ENCODE data around the gene IMPDH1.

The IMPDH1 gene

DNA sequence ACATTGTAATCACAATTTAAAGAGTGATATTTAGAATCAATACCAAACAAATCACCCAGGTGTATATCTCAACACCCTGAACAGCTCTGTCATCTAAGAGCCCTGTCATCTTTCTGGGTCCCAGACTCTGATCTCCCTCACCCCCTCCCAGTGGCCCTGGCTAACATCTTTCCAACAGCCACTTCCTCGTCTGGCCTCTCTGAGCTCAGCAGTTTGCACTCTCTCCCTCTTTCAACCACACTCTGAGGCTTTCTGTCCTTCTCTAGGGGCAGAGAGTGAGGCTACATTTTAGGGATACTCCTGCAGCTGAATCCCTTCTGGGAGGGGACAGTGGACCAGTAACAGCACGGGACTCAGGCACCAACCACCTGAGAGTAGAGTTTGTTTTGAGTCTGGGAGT lies 31.1 kb downstream of the IMPDH1 start:
- H3K9ac ChIP-seq (ENCODE audit: low read length): no peak overlapping the region
- TF ChIP-seq EZH2phosphoT487 (IDR thresholded peaks at IDR 0.05; ENCODE audit: low read length) (no peak), EZH2 (optimal IDR thresholded peaks at IDR 0.05; ENCODE audit: low read depth, low read length) (no peak)
- TF ChIP-seq, protein P1, sequence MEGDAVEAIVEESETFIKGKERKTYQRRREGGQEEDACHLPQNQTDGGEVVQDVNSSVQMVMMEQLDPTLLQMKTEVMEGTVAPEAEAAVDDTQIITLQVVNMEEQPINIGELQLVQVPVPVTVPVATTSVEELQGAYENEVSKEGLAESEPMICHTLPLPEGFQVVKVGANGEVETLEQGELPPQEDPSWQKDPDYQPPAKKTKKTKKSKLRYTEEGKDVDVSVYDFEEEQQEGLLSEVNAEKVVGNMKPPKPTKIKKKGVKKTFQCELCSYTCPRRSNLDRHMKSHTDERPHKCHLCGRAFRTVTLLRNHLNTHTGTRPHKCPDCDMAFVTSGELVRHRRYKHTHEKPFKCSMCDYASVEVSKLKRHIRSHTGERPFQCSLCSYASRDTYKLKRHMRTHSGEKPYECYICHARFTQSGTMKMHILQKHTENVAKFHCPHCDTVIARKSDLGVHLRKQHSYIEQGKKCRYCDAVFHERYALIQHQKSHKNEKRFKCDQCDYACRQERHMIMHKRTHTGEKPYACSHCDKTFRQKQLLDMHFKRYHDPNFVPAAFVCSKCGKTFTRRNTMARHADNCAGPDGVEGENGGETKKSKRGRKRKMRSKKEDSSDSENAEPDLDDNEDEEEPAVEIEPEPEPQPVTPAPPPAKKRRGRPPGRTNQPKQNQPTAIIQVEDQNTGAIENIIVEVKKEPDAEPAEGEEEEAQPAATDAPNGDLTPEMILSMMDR (IDR thresholded peaks at IDR 0.05; ENCODE audit: low read length): no peak

GRCh38 chr7:128376077-128376476 lies 33.7 kb downstream of the IMPDH1 start:
- no peak overlapping the region for H3K4me2 ChIP-seq (ENCODE audit: low read depth, low read length)
- no peak overlapping the region for H3K4me3 ChIP-seq (ENCODE audit: low read length)
- H3K9me2 ChIP-seq (replicated peaks; ENCODE audit: insufficient read depth, low read length): no peaks in the 10 kb centered on the region
- H3K9ac ChIP-seq (ENCODE audit: low read length): no peak overlapping the region
- H3F3A ChIP-seq (ENCODE audit: insufficient read depth, low read length): no peaks in the 10 kb centered on the region
- no peak overlapping the region for H3K27ac ChIP-seq (ENCODE audit: low read length)
- H3K4me1 ChIP-seq (ENCODE audit: low read length): no peaks in the 10 kb centered on the region
- H3K27me3 ChIP-seq (replicated peaks; ENCODE audit: insufficient read depth, low read length): 0 out of 2 replicates have a peak, but pooled peaks cover 4% of the 10 kb centered on the region
- no peaks in the 10 kb centered on the region for H3K79me2 ChIP-seq (ENCODE audit: low read length)
- no peaks in the 10 kb centered on the region for H3K9me3 ChIP-seq (replicated peaks; ENCODE audit: insufficient read depth, low read length)
- TF ChIP-seq, protein P1 (IDR thresholded peaks at IDR 0.05; ENCODE audit: low read length): no peak
- TF ChIP-seq EZH2 (optimal IDR thresholded peaks at IDR 0.05; ENCODE audit: low read depth, low read length) (no peak), EZH2phosphoT487 (IDR thresholded peaks at IDR 0.05; ENCODE audit: low read length) (no peak)
- H3K36me3 ChIP-seq (replicated peaks; ENCODE audit: insufficient read depth, low read length): no peaks in the 10 kb centered on the region
- H2AFZ ChIP-seq (ENCODE audit: low read length): no peak overlapping the region
- DNase-seq: no peak
- H4K20me1 ChIP-seq (ENCODE audit: insufficient read depth, low read length): no peaks in the 10 kb centered on the region

More for the DNA sequence above, 31.1 kb downstream of the IMPDH1 start:
- Histone ChIP-seq H4K20me1 (ENCODE audit: insufficient read depth, low read length) (no peaks in the 10 kb centered on the region), H3K4me3 (ENCODE audit: low read length) (no peak overlapping the region), H3F3A (ENCODE audit: insufficient read depth, low read length) (no peaks in the 10 kb centered on the region), H3K79me2 (ENCODE audit: low read length) (no peaks in the 10 kb centered on the region), H3K4me2 (ENCODE audit: low read depth, low read length) (no peak overlapping the region), H3K36me3 (replicated peaks; ENCODE audit: insufficient read depth, low read length) (no peaks in the 10 kb centered on the region), H3K9me3 (replicated peaks; ENCODE audit: insufficient read depth, low read length) (no peaks in the 10 kb centered on the region), H3K27me3 (replicated peaks; ENCODE audit: insufficient read depth, low read length) (0 out of 2 replicates have a peak, but pooled peaks cover 1% of the 10 kb centered on the region), H3K27ac (ENCODE audit: low read length) (no peak overlapping the region), H2AFZ (ENCODE audit: low read length) (no peak overlapping the region), H3K9me2 (replicated peaks; ENCODE audit: insufficient read depth, low read length) (no peaks in the 10 kb centered on the region), H3K4me1 (ENCODE audit: low read length) (no peaks in the 10 kb centered on the region)
- DNase-seq: no peak

DNA sequence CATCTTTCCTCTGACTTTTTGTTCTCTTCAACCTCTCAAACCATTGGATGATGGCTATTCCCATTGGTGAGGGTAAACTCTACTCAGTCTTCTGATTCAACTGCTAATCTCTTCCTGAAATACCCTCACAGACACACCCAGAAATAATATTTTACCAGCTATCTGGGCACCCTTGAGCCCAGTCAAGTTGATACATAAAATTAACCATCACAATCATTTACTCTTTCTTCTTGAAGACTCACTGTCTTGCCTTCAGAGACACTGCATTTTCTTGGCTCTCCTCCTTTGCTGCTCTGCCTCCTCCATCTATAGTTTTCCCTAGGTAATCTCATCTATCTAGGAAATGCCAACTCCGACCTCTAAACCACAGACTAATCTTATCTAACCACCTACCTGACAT lies 35.7 kb downstream of the IMPDH1 start:
- TF ChIP-seq EZH2 (optimal IDR thresholded peaks at IDR 0.05; ENCODE audit: low read depth, low read length): no peak
- no peak for TF ChIP-seq EZH2phosphoT487 (IDR thresholded peaks at IDR 0.05; ENCODE audit: low read length)
- TF ChIP-seq, protein P1 (IDR thresholded peaks at IDR 0.05; ENCODE audit: low read length): no peak
- no peaks in the 10 kb centered on the region for H3F3A ChIP-seq (ENCODE audit: insufficient read depth, low read length)
- no peak overlapping the region for H3K27ac ChIP-seq (ENCODE audit: low read length)
- no peak overlapping the region for H2AFZ ChIP-seq (ENCODE audit: low read length)
- 0 out of 2 replicates have a peak, but pooled peaks cover 4% of the 10 kb centered on the region for H3K27me3 ChIP-seq (replicated peaks; ENCODE audit: insufficient read depth, low read length)
- no peak overlapping the region for H3K9ac ChIP-seq (ENCODE audit: low read length)
- H3K4me2 ChIP-seq (ENCODE audit: low read depth, low read length): no peak overlapping the region
- no peaks in the 10 kb centered on the region for H3K9me2 ChIP-seq (replicated peaks; ENCODE audit: insufficient read depth, low read length)
- H3K36me3 ChIP-seq (replicated peaks; ENCODE audit: insufficient read depth, low read length): no peaks in the 10 kb centered on the region
- no peak for DNase-seq
- H3K9me3 ChIP-seq (replicated peaks; ENCODE audit: insufficient read depth, low read length): no peaks in the 10 kb centered on the region
- H3K79me2 ChIP-seq (ENCODE audit: low read length): no peaks in the 10 kb centered on the region
- no peaks in the 10 kb centered on the region for H4K20me1 ChIP-seq (ENCODE audit: insufficient read depth, low read length)
- no peak overlapping the region for H3K4me3 ChIP-seq (ENCODE audit: low read length)
- no peaks in the 10 kb centered on the region for H3K4me1 ChIP-seq (ENCODE audit: low read length)
